Sigmoid colon (tissue), 4 donors: ENCODE measurements around the gene COL4A4.

Experiments
- EP300 ChIP-seq, 4 donors: sonication (generic); formaldehyde crosslinking; IDR thresholded peaks; one replicate each; pipeline ENCODE4 v1.6.1; 2017; ENCODE audit warnings: antibody characterized with exemption in 4 of 4
- POLR2A ChIP-seq, 2 donors: fragments of 450-650 bp; IDR thresholded peaks; one replicate each; pipeline ENCODE4 v1.6.1; 2016; ENCODE audit warnings: antibody characterized with exemption in 2 of 2, mild to moderate bottlenecking in 2 of 2, moderate library complexity in 2 of 2
- TF ChIP-seq, protein P1 (sequence below), 4 experiments: fragments of 450-650 bp in 3 of 4; fragments of 200-600 bp in 1 of 4; IDR thresholded peaks; one replicate each; pipeline ENCODE4 v1.5.1; 2016 to 2019; ENCODE audit warnings: antibody characterized with exemption in 4 of 4, mild to moderate bottlenecking in 3 of 4, moderate library complexity in 2 of 4

DNA sequence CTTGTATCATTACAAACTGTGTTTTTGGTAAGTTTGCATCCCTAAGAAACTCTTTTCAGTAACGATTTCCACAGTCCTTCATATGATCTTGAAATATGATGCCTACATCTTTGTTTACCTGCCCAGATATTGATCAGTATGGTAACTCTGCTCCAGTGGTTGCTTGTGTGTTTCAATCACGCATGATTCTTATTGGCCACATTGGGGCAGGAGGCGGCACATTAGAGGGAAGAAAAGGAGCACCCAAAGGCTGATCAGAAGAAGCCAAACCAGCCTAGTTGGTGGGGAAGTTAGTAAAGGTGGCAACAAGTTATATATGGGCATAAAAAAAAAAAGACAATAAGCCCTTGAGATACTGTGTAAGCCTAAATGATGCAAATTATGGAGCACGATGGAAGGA, 169.2 kb downstream of the COL4A4 start:
- TF ChIP-seq, protein P1, sequence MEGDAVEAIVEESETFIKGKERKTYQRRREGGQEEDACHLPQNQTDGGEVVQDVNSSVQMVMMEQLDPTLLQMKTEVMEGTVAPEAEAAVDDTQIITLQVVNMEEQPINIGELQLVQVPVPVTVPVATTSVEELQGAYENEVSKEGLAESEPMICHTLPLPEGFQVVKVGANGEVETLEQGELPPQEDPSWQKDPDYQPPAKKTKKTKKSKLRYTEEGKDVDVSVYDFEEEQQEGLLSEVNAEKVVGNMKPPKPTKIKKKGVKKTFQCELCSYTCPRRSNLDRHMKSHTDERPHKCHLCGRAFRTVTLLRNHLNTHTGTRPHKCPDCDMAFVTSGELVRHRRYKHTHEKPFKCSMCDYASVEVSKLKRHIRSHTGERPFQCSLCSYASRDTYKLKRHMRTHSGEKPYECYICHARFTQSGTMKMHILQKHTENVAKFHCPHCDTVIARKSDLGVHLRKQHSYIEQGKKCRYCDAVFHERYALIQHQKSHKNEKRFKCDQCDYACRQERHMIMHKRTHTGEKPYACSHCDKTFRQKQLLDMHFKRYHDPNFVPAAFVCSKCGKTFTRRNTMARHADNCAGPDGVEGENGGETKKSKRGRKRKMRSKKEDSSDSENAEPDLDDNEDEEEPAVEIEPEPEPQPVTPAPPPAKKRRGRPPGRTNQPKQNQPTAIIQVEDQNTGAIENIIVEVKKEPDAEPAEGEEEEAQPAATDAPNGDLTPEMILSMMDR (IDR thresholded peaks at IDR 0.05), result no peak
- TF ChIP-seq POLR2A (IDR thresholded peaks at IDR 0.05) (no peak), EP300 (IDR thresholded peaks at IDR 0.05) (no peak)
